GM21390 (cell line): ENCODE measurements around the gene KLHL29.

Source experiments
- ATAC-seq: cut with Tn5 transposase; IDR thresholded peaks from one replicate; pipeline ENCODE4 v1.9.1; 2021; ENCODE audit not compliant: unreplicated experiment

Gene KLHL29

GRCh38 chr2:23690421-23691105 lies 305.6 kb downstream of the KLHL29 start:
- ATAC-seq: no peak

- no peak for ATAC-seq
Observed at GRCh38 chr2:23691106-23691470, 306.1 kb downstream of the KLHL29 start.

- ATAC-seq: no peak
Observed at GRCh38 chr2:23691565-23691964, 306.6 kb downstream of the KLHL29 start.

GRCh38 chr2:23692263-23692662 lies 307.3 kb downstream of the KLHL29 start:
- ATAC-seq: no peak

GRCh38 chr2:23692851-23693605 lies 308.0 kb downstream of the KLHL29 start:
- no peak for ATAC-seq

- ATAC-seq: no peak
Observed at GRCh38 chr2:23693606-23693951, 308.6 kb downstream of the KLHL29 start.

- no peak for ATAC-seq
Observed at GRCh38 chr2:23694058-23695045, 309.4 kb downstream of the KLHL29 start.

- no peak for ATAC-seq
Observed at GRCh38 chr2:23695214-23695889, 310.4 kb downstream of the KLHL29 start.

GRCh38 chr2:23695890-23696751 lies 311.1 kb downstream of the KLHL29 start:
- no peak for ATAC-seq

GRCh38 chr2:23696752-23697045 lies 311.7 kb downstream of the KLHL29 start:
- ATAC-seq: no peak

- no peak for ATAC-seq
Observed at GRCh38 chr2:23697256-23698075, 312.5 kb downstream of the KLHL29 start.

GRCh38 chr2:23698116-23698693 lies 313.2 kb downstream of the KLHL29 start:
- ATAC-seq: no peak

GRCh38 chr2:23698721-23699579 lies 314.0 kb downstream of the KLHL29 start:
- ATAC-seq: no peak

- no peak for ATAC-seq
Observed at GRCh38 chr2:23699580-23699925, 314.6 kb downstream of the KLHL29 start.

- ATAC-seq: no peak
Observed at GRCh38 chr2:23700627-23701026, 315.6 kb downstream of the KLHL29 start.

- no peak for ATAC-seq
Observed at GRCh38 chr2:23703037-23703582, 318.1 kb downstream of the KLHL29 start.

- ATAC-seq: no peak
Observed at GRCh38 chr2:23703583-23704385, 318.8 kb downstream of the KLHL29 start.
